Measurements from ENCODE around the gene SLC35F3.
"Not testable (repeated sequence)": the region's sequence is repeated elsewhere in the genome, so short reads cannot be mapped to it uniquely, and the experiment has no call there.

SLC35F3 gene

DNA sequence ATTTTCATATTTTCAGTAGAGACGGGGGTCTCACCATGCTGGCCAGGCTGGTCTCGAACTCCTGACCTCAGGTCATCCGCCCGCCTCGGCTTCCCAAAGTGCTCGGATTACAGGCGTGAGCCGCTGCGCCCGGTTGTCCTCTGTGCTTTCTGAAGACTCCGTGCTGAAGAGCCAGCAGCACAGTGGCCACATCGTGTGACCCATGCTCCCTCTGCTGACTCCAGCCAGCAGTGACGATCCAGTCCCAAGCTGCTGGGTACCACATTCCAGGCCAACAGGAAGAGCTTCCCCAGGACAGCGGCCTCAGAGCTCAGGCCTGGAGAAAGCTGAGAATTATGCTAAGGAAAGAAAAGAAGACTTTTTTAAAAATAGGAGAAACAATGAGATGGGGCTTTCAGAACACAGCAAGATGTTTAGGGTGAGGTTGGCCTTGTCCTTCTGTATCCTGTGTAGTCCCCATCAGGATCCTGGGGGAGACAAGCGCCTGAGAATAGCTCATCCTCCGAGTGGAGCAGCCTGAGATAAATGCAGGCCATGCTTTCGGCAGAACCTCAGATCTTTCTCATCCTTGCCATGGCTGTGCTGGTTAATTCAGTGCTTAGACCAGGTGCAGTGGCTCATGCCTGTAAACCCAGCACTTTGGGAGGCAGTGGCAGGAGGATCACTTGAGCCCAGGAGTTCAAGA, 207.1 kb downstream of the SLC35F3 start:
- no peak for DNase-seq

DNA sequence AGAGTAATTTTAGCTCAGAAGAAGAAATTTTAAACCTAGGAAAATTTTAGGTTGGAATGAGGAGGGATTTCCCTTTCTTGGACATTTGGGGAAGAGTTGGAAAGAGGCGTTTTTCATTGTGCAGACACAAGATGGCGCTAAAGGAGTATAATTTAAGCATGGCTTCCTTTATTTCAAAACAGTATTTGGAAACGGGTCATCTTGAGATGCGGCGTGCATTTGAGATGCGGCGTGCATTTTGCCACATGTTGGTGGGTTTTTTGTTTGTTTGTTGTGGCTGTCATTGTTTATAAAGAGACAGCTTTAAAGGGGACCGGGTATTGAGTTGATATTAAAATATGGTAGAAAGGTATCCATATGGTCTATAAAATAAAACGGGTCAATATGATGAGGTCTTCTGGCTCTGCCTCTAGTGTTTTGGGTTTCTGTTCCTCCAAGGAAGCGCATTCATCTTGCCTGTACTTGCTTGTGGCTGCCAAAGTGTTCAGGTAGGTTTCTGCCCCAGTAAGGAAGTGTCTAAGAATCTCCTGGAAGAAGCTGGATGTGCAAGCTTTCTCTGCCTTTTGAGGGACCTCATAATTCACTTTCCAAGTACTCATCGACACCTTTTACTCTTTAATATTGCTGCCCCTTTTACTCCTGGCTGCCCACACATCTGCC, 210.3 kb downstream of the SLC35F3 start:
- DNase-seq = no peak

DNA sequence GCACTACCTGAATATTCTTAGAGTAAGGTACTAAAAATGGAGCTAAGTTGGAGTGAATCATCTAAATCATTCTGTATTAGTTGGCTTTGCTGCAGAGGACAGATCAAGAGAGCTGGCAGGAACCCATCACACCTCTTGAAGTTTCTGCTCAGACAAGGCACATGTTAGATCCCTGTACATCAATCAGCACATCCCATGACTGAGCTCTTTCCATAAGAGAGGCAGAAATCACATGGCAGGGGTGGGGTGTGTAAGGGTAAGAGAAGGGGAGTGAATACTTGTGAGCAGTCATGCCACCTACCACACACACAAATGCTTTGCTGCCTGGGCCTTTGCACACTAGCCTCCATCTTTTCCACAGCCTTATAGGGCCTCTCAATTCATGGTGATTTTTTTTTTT, 214.4 kb downstream of the SLC35F3 start:
- DNase-seq = no peak

DNA sequence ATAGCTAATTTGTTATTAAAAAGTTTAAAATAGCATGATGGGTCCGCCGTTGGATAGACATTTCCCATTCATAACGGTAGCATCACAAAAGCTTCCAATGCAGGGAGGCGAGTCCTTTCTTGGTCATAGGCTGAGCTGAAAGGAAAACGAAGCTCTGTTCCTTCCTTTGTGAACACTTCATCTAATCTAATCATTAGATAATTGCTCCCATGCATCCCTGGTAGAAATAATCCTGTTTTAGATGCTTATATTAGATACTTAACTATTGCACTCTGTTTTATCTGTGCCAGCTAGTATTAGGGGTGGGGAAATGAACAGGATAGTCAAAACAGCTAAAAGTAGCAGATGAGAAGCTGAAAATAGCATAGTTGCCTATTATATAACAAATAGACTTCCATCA, 215.0 kb downstream of the SLC35F3 start:
- no peak for DNase-seq

DNA sequence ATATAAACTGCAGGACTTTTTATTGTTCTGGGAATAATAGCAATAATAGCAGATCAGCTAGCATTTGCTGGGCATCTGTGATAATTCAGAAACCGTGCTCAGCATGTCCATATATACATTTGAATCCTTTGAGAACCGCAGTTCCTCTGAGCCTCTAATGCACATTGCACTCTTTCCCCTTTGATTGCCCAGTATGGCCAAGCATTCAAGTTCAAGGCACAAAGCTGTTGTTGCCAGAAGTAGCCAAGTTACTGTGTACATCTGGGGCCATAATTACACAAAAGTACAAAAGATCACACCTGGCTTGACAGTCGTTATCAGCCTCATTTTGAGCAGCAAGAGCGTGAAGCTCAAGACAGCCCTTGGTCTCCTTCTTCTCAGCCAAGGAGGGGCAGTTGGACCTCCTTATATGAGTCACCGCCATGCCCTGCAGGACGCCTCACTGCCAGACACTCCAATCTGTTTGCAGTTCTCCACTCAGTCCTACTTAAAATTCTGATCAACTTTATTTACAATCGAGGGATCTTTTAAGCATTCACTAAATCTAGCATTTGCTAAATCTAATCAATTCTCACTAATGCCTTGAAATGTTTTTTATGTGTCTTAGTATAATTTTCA, 216.0 kb downstream of the SLC35F3 start:
- DNase-seq = no peak

DNA sequence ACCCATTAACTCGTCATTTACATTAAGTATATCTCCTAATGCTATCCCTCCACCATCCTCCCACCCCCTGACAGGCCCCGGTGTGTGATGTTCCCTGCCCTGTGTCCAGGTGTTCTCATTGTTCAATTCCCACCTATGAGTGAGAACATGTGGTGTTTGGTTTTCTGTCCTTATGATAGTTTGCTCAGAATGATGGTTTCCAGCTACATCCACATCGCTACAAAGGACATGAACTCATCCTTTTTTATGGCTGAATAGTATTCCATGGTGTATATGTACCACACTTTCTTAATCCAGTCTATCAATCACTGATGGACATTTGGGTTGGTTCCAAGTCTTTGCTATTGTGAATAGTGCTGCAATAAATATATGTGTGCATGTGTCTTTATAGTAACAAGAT, 217.2 kb downstream of the SLC35F3 start:
- not testable (repeated sequence) for DNase-seq

DNA sequence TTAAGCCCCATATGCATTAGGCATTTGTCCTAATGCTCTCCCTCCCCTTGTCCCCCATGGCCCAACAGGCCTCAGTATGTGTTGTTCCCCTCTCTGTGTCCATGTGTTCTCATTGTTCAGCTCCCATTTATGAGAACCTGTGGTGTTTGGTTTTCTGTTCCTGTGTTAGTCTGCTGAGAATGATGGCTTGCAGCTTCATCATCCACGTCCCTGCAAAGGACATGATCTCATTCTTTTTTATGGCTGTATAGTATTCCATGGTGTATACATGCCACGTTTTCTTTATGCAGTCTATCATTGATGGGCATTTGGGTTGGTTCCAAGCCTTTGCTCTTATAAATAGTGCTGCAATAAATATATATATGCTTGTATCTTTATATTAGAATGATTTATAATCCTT, 218.1 kb downstream of the SLC35F3 start:
- not testable (repeated sequence) for DNase-seq

DNA sequence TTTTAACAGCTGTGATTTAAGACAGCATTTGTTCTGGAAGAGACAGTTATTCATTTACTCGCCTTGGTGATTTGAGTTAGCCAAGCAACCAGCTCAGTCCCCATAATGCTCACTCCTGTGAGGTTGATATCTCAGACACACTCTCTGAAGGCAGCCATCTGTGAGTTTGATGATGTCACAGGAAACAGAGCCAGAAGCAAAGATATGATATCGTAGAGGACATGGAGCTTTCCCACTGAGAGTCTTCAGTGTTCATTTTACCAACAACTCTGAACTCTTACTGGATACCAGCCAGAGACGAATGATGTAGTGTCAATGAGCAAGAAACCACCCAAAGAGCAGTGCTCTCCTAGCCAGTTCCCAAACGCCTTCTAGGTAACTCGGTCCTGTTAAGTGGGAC, 219.4 kb downstream of the SLC35F3 start:
- DNase-seq = no peak

DNA sequence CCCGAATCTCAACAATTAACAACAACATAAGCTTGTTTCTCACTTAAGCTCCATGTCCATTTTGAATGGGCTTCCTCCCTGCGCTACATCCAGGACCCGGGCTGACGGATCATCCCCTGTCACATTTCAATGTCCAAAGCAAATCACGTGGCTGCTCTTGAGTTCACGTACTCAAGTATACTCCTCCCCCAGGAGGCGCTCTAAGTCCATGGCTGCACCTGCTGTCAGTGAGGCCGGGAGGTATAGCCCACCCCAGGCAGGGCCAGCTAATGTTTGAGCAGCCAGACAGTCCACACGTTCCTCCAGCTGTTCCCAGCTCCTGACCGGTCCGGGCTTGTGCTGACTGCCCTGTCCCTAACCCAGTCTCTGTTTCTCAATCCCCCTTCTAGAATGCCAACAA, 220.8 kb downstream of the SLC35F3 start:
- DNase-seq = no peak

DNA sequence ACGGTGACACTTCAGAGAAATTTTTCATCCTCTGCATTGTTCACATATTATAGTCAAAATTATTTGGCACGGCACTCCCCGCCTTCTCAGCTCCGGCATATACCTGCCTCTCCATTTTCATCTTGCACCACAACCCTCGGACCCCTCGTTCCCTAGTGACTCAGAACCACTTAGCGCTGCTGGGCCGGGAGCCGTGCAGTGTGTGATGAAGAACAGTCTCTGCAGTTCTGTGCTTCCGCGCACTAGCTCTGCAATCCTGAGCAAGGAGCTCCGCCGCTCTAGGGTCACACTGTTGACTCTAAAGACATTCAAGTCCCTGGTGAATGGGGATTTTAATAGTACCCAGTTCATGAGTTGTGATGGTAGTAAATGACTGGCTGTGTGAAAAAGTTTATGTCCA, 221.2 kb downstream of the SLC35F3 start:
- DNase-seq = no peak

DNA sequence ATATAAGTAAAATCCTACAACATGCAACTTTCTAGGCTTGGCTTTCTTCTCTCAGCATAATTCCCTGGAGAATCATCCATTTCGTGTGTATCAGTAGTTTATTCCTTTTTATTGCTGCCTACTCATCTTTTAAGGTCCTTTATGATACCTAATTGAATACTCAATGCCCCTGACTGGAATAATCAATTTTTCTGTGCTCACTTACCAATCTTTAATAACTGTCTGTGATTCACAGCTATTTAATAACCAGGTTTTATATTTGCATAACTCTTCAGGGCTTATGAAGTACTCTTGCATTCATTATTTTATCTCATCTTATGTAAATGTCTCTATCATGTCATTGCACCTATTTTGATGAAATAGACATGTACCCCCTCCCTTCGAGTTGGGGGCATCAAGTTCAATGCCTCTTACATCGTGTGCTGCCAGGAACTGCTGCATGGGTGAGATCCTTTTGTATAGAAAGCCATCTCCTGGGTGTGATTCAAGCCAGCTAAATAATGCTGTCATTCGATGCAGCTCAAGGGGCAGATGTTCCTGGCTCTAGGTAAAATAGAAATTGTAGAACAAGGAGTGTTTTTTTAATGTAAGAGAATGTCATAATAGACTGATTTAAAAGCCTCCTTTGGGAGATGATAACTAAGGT, 222.7 kb downstream of the SLC35F3 start:
- no peak for DNase-seq

DNA sequence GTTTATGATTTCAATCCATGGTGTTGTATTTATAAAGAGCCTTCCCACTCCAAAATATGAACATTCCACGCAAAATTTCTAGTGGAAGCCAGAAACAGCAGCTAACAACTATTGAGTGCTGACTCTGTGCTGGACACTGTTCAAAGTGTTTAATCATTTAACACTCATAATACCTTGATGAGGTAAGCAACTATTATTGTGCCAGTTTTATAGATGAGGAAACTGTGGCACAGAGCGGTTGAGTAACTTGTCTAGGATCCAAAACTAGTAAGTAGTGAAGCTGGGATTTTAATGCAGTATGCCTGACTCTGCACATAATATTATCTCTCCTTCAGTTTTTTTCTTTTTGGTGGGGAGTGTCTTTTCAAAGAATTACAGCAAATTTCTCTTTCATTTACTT, 228.3 kb downstream of the SLC35F3 start:
- no peak for DNase-seq

DNA sequence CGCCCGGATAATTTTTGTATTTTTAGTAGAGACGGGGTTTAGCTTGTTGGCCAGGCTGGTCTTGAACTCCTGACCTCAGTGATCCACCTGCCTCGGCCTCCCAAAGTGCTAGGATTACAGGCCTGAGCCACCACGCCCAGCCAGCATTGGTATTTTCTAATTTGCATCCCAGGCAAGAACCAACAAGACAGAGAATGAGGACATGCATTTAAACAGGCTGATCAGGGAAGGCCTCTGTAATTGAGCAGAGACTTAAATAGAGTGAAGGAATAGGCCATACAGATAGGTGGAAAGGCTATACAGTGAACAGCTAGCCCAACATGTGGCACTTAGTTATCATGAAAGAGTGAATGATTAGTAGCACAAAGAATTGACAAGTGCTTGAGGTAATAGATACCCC, 230.4 kb downstream of the SLC35F3 start:
- DNase-seq = no peak

DNA sequence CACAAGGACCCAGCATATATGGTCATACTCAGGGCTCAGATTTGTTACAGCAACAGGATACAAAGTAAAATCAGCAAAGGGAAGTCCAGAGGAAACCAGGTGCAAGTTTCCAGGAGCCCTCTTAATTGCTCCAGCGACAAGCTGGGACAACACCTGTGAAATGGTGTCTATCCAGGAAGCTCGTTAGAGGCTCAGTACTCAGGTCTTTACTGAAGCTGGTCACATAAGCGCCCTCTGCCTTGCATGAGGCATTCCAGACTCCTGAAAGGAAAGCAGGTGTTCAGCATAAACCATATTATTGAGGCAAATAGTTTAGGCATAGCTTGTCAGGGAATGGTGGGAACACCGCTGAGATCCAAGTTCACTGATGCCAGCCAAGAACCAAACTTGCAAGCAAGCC, 231.0 kb downstream of the SLC35F3 start:
- DNase-seq = no peak

DNA sequence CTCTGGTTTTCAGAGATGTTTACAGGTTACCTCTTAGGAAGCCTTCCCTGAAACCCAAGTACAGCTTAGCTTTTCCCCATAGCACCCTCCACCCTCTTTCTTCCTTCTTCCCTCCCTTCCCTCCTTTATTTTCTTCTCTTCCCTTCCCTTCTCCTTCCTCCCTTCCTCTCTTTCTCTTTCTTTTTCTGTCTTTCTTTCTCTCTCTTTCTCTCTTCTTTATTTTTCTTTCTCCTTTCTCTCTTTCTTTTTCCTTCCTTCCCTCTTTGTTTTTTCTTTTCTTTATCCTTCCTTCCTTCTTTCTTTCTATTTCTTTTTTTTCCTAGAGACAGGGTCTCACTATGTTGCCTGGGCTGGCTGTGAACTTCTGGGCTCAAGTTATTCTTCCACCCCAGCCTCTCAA, 231.6 kb downstream of the SLC35F3 start:
- no peak for DNase-seq

DNA sequence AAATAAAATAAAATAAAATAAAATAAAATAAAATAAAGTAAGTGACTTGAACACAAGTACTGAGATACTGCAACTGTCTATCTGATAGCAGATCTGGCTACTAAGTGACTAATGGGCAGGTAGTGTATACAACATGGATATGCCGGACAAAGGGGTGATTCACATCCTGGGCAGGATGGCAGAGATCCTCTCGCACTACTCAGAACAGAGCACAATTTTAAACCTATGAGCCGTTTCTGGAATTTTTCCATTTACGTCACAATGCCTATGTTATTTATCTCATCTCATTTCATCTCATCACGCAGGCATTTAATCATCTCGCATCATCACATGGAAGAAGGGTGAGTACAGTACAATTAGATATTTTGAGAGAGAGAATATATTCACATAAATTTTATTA, 235.5 kb downstream of the SLC35F3 start:
- DNase-seq = no peak

DNA sequence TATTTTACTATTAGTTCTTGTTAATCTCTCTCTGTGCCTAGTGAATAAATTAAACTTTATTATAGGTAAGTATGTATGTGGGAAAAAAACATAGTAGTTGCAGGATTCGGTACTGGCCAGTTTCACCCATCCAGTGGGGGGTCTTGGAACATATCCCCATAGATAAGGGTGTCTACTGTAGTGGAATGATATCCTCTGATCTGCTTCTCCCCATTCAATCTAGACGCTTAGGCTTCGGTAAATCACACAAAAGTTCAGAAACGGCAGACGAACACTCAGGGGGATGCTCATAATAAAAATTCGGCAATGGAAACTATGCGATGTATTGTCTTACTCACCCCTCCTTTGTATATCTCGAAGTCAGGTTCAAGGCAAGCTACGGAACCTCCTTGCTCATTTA, 235.9 kb downstream of the SLC35F3 start:
- no peak for DNase-seq

DNA sequence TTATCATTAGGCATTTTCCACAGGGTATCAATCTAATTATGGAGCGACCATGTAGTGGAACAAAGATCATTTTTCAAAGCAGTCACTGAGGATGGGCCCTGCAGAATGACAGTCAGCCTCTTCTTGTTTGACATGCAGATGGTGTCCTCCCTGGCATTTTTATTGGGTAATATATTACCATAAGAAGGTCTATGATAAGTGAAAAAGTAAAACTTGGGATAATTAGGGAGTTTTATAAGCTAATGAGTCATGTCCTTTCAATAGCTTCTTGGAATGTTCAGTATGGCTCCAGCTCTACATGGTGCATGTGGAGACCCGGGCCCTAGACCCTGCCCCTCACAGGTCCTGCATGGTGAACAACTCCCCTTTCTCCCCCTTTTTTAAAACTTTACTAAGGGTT, 236.5 kb downstream of the SLC35F3 start:
- DNase-seq = no peak

DNA sequence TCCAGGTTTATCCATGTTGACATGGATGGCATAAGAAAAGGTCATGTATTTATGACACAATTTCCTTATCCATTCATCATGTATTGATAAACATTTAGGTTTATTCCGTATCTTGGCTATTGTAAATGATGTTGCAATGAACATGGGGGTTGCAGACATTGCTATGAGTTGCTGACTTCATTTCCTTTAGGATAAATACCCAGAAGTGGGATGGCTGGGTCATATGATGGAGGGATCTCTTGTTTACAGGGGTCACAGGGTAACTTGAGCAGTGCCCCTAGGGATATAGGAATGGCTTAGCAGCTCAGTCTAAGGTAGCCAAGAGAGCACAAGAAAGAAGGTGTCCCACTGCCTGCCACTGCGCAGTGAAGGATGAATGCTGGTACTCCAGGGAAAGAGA, 239.2 kb downstream of the SLC35F3 start:
- no peak for DNase-seq

DNA sequence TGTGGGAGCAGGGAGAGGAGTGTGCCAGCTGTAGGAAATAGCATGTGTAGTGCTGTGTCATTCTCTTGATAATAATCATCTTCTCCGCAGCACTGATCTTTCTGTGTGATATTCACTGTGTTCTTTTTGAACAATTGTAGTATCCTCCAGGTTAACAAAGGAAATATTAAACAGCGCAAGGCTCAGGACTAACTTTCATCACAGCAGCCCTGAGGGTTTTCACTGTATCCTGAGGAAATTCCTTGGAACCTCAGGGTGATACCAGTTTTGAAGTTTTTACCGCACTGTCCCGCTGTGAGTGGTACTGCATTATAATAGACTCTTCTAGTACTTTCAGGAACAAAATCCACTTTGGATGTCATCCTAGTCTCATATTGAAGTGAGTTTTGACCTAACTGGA, 240.4 kb downstream of the SLC35F3 start:
- DNase-seq = no peak

DNA sequence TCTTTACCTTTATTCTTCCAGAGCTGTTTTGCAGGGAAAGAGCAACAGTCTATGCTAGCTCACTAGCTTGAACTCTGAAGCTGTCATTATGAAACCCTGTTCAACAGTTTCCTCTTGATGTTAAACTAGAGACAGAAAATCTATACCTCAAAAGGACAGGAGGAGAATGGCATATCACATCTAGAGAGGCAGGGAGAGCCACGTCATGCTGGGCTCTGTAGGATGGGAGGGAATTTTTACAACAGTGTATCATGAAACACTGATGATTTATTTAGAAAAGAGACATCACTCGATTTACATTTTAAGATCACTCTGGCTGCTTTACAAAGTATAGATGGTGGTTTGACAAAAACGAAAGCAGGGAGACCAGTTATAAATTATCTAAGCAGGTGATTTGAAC, 243.9 kb downstream of the SLC35F3 start:
- DNase-seq = no peak

DNA sequence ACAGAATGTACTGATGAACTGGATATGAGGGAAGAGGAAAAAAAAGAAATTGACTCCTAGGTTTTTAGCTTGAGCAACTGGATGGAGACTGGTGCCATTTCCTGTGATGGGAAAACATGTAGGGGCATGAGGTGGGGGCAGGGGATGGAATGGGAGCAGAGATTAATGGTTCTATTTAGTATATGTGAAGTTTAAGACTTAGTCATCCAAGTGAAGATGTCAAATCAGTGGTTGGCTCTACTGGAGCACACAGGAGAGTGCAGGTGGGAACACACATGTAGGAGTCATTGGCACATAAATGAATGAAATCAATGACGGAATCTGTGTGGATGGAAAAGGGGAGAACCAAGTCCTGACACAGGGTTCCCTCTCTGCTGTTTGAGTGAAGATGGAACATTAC, 244.3 kb downstream of the SLC35F3 start:
- no peak for DNase-seq

DNA sequence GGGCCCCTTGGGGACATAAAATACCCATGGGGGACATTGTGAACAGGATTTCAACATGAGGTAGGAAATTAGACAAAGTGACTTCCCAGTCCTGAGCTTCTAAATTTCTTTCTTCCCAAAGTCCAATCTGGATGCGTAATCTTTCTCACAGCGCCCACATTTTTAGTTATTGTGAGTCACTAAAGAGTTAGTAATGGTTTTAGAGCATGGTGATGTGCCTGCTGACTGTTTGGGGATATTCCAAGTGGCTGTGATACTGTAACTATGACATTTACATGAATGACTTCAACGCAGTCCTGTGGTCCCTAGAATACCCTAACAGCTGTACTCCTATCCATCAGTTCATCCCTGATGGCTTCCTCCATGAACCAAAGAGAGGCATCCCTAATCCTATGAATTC, 244.7 kb downstream of the SLC35F3 start:
- DNase-seq = no peak

DNA sequence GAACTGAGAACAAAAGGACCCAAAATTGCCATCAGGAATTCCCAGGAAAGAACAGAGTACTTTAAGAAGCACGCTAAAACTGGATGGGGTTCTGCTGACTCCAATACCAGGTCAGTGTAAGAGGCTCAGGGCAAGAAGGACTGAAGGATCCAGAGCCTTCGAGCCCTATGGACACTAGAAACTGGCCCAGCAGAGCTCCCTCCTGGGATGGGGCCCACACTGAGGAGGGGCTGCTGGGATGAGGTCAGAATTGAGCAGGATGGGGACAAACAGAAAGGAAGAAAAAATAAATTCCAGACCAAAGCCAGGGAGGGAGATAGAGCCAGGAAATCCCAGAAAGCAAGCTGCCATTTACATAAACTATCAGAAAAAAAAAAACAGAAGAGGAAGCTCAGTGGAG, 246.4 kb downstream of the SLC35F3 start:
- no peak for DNase-seq
